Brain microvascular endothelial cell (primary cell): ENCODE results near the gene LRFN2.

Experiments used
- DNase-seq: peaks from one replicate; pipeline ENCODE4 v3.0.0-alpha.2; 2020
- H3K27ac ChIP-seq: fragments of 250-450 bp; sonication (Bioruptor Pico); 2 replicates; pipeline ENCODE4 v1.5.1; 2020; ENCODE audit warnings: mild to moderate bottlenecking, moderate library complexity
- H3K27me3 ChIP-seq: fragments of 250-450 bp; sonication (Bioruptor Pico); replicated peaks from 2 replicates; pipeline ENCODE4 v1.5.1; 2020; ENCODE audit warnings: mild to moderate bottlenecking
- H3K36me3 ChIP-seq: fragments of 250-450 bp; sonication (Bioruptor Pico); replicated peaks from 2 replicates; pipeline ENCODE4 v1.5.1; 2020; ENCODE audit warnings: mild to moderate bottlenecking
- H3K4me3 ChIP-seq: 2 replicates; pipeline ENCODE4 v1.5.1; 2011; ENCODE audit warnings: low read depth, mild to moderate bottlenecking, control low read depth, low read length, moderate library complexity
- CTCF ChIP-seq: IDR thresholded peaks from 2 replicates; pipeline ENCODE4 v1.5.1; 2011; ENCODE audit warnings: low read depth, mild to moderate bottlenecking, moderate library complexity, low read length, control low read depth, inconsistent platforms; ENCODE audit errors: missing control alignments
- in situ Hi-C: cut with HindIII; loops from 2 replicates; pipeline ENCODE4 v1.10.0; 2017; ENCODE audit warnings: low sequenced_read_pairs, low pct_ligation_motif_present

Gene LRFN2

GRCh38 chr6:40395066-40395697, 192.0 kb downstream of the LRFN2 start:
- Histone ChIP-seq H3K4me3 (no peak overlapping the region), H3K27ac (no peak overlapping the region), H3K36me3 (no peaks in the 10 kb centered on the region), H3K27me3 (no peaks in the 10 kb centered on the region)
- in situ Hi-C loops, result no loop called here
- no peak for TF ChIP-seq CTCF
- DNase-seq, result no peak

GRCh38 chr6:40394381-40394780, 192.8 kb downstream of the LRFN2 start:
- in situ Hi-C loops, result no loop called here
- Histone ChIP-seq H3K4me3 (no peak overlapping the region), H3K27ac (no peak overlapping the region), H3K36me3 (no peaks in the 10 kb centered on the region), H3K27me3 (no peaks in the 10 kb centered on the region)
- no peak for TF ChIP-seq CTCF
- no peak for DNase-seq

- Histone ChIP-seq H3K36me3 (no peaks in the 10 kb centered on the region), H3K4me3 (no peak overlapping the region), H3K27me3 (no peaks in the 10 kb centered on the region), H3K27ac (no peak overlapping the region)
- TF ChIP-seq CTCF, result no peak
- no peak for DNase-seq
- in situ Hi-C loops, result no loop called here
These were observed 193.5 kb downstream of the LRFN2 start for GRCh38 chr6:40393641-40394040.

GRCh38 chr6:40392589-40392988, 194.6 kb downstream of the LRFN2 start:
- Histone ChIP-seq H3K4me3 (no peak overlapping the region), H3K27ac (no peak overlapping the region), H3K27me3 (no peaks in the 10 kb centered on the region), H3K36me3 (no peaks in the 10 kb centered on the region)
- in situ Hi-C loops, result no loop called here
- no peak for TF ChIP-seq CTCF
- no peak for DNase-seq

- H3K27ac ChIP-seq, result no peak overlapping the region
- DNase-seq, result no peak
- H3K4me3 ChIP-seq, result no peak overlapping the region
- H3K36me3 ChIP-seq, result no peaks in the 10 kb centered on the region
- in situ Hi-C loops, result no loop called here
- no peak for TF ChIP-seq CTCF
- no peaks in the 10 kb centered on the region for H3K27me3 ChIP-seq
These were observed 195.2 kb downstream of the LRFN2 start for GRCh38 chr6:40391851-40392517.

GRCh38 chr6:40391086-40391485, 196.1 kb downstream of the LRFN2 start:
- Histone ChIP-seq H3K27me3 (no peaks in the 10 kb centered on the region), H3K4me3 (no peak overlapping the region), H3K36me3 (no peaks in the 10 kb centered on the region), H3K27ac (no peak overlapping the region)
- in situ Hi-C loops, result no loop called here
- no peak for TF ChIP-seq CTCF
- DNase-seq, result no peak
